ENCODE results near the gene KRTAP2-2. TPM values are rescaled to one million over a fixed set of nuclear protein-coding genes. Genes with fewer than 3 reads are reported as not detected.

Gene KRTAP2-2
- total and polyA plus RNA-seq, 2 of the 8 experiments (the other 6 are each of a cell fraction or from before 2014, with no cell fraction given) = not detected

GRCh38 chr17:41061964-41062363, 6.9 kb upstream of the KRTAP2-2 start:
- Histone ChIP-seq H2AFZ (ENCODE audit: low read length) (no peak overlapping the region), H3K9ac (replicated peaks in 1 of 4; ENCODE audit: extremely low read depth in 1 of 4, low read depth in 3 of 4, low read length in 3 of 4) (no peak overlapping the region), H2BK5ac (ENCODE audit: low read depth, low read length) (no peak overlapping the region), H3K27me3 (replicated peaks in 1 of 4; ENCODE audit: control insufficient read depth in 3 of 4, extremely low read depth in 1 of 4, insufficient read depth in 3 of 4, low read length in 3 of 4) (no peaks in the 10 kb centered on the region), H3K23me2 (ENCODE audit: low read depth, low read length) (no peaks in the 10 kb centered on the region), H4K91ac (replicated peaks; ENCODE audit: insufficient read length, low read length) (no peak overlapping the region), H3K56ac (replicated peaks; ENCODE audit: insufficient read length, low read depth, low read length) (no peak overlapping the region), H3K9me3 (ENCODE audit: insufficient read depth in 2 of 2, low read depth in 1 of 2, low read length in 1 of 2) (0 out of 4 replicates have a peak, but pooled peaks cover 0 to 4% of the 10 kb centered on the region in 2 experiments), H4K5ac (ENCODE audit: insufficient read length, low read depth, low read length) (no peak overlapping the region), H3K14ac (ENCODE audit: insufficient read length) (no peak overlapping the region), H3K4ac (replicated peaks; ENCODE audit: insufficient read length, low read depth, low read length) (no peak overlapping the region), H4K20me1 (replicated peaks in 1 of 2; ENCODE audit: control insufficient read depth in 1 of 2, insufficient read depth in 2 of 2, low read length in 2 of 2) (no peaks in the 10 kb centered on the region), H2BK120ac (replicated peaks; ENCODE audit: low read depth, low read length) (no peak overlapping the region), H2BK15ac (ENCODE audit: low read length) (no peak overlapping the region), H4K8ac (ENCODE audit: extremely low read depth, insufficient read depth, low read length) (no peak overlapping the region), H3K23ac (ENCODE audit: insufficient read length) (no peak overlapping the region), H2AK5ac (ENCODE audit: low read depth, low read length) (no peak overlapping the region), H3K18ac (ENCODE audit: extremely low read depth, low read length) (no peak overlapping the region), H2BK20ac (ENCODE audit: low read length) (no peak overlapping the region), H3K79me1 (ENCODE audit: low read depth, low read length) (no peaks in the 10 kb centered on the region), H3K4me2 (ENCODE audit: insufficient read depth in 1 of 2, low read depth in 2 of 2, low read length in 2 of 2) (no peak overlapping the region), H2BK12ac (ENCODE audit: low read depth, low read length) (no peak overlapping the region), H3K79me2 (ENCODE audit: control insufficient read depth in 1 of 2, insufficient read depth in 2 of 2, low read length in 2 of 2) (no peaks in the 10 kb centered on the region), H3K36me3 (ENCODE audit: control insufficient read depth in 2 of 4, insufficient read depth in 4 of 4, low read length in 3 of 4) (no peaks in the 10 kb centered on the region), H3K4me1 (replicated peaks in 1 of 4; ENCODE audit: control insufficient read depth in 3 of 4, insufficient read depth in 4 of 4, low read length in 3 of 4) (no peaks in the 10 kb centered on the region), H3K4me3 (ENCODE audit: extremely low read depth in 1 of 4, insufficient read depth in 2 of 4, low read depth in 3 of 4, low read length in 4 of 4) (no peak overlapping the region), H3K27ac (ENCODE audit: low read depth, low read length) (no peak overlapping the region)
- CTCF ChIA-PET (ENCODE audit: partially characterized antibody) = no interaction called here
- FAIRE-seq (no peak), DNase-seq (ENCODE audit: low read depth in 1 of 2, low spot score in 2 of 2) (no peak)
- WGBS, 2 experiments (ENCODE audit: extremely low coverage in 1 of 2, insufficient coverage in 1 of 2, insufficient read length in 1 of 2, insufficient replicate concordance in 2 of 2, low coverage in 1 of 2, low lambda C conversion rate in 2 of 2, missing lambda C conversion rate in 1 of 2) = 92% methylated on average over 1 of the region's 1 CpG; no CpG with 5 or more reads in 1 of the 2 experiments
- POLR2A ChIA-PET (ENCODE audit: partially characterized antibody) = no interaction called here
- TF ChIP-seq RXRA (IDR thresholded peaks at IDR 0.05; ENCODE audit: insufficient read depth, low read depth, low read length) (no peak), SIX5 (IDR thresholded peaks at IDR 0.05; ENCODE audit: low read depth, low read length) (no peak), TEAD4 (IDR thresholded peaks at IDR 0.05; ENCODE audit: low read depth, low read length) (no peak)

Measured in H1 (cell line).